NAMALWA (cell line): ENCODE results near the gene RPS4Y1.

Source experiments
- DNase-seq: peaks from one replicate; pipeline ENCODE4 v3.0.0-alpha.2; 2015; ENCODE audit warnings: low spot score

RPS4Y1 gene

GRCh38 chrY:2883561-2883960 is 42.2 kb downstream of the RPS4Y1 start:
- no peak for DNase-seq

GRCh38 chrY:2885880-2886279 is 44.5 kb downstream of the RPS4Y1 start:
- DNase-seq: no peak

GRCh38 chrY:2887386-2887785 is 46.0 kb downstream of the RPS4Y1 start:
- no peak for DNase-seq

GRCh38 chrY:2887955-2888354 is 46.6 kb downstream of the RPS4Y1 start:
- DNase-seq: no peak

- DNase-seq: no peak
These were observed 52.1 kb downstream of the RPS4Y1 start for GRCh38 chrY:2893471-2893870.

DNA sequence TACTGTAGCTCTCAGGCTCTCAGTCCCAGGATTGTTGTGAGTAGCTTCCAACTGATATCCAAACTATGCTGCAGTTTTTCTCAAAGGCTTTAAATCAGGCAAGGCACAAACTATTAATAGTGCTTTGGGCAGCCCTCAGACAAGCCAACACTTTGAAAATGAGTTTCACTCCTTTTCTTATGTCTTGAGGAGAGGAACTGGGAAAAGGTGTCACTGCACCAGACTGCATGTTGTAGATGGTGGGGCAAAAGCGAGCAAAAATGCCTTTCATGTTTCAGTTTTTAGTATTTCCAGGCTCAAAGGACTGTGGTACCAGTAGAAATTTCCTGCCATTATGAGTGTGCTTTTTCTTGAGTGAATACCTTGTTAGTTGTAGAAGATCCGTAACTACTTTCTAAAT is 54.6 kb downstream of the RPS4Y1 start:
- DNase-seq: no peak

GRCh38 chrY:2907356-2907755 is 66.0 kb downstream of the RPS4Y1 start:
- DNase-seq: no peak

- DNase-seq: no peak
These were observed 71.8 kb downstream of the RPS4Y1 start for GRCh38 chrY:2913066-2913815.
